GM18951 (cell line): ENCODE data around the gene NOS1AP.
"Not testable (repeated sequence)": the region's sequence is repeated elsewhere in the genome, so short reads cannot be mapped to it uniquely, and the experiment has no call there.

Source experiments
- POLR2A ChIP-seq: IDR thresholded peaks from 4 replicates; pipeline ENCODE4 v1.6.1; 2011; ENCODE audit warnings: mild to moderate bottlenecking; ENCODE audit not compliant: insufficient read length, insufficient read depth; ENCODE audit errors: extremely low read depth
- in situ Hi-C: fragments of 300-500 bp; cut with MboI; formaldehyde crosslinking; loops from one replicate; pipeline ENCODE4 v1.12.0; 2022; ENCODE audit warnings: low sequenced_read_pairs, mixed read lengths, inconsistent platforms; ENCODE audit not compliant: unreplicated experiment

The NOS1AP gene

DNA sequence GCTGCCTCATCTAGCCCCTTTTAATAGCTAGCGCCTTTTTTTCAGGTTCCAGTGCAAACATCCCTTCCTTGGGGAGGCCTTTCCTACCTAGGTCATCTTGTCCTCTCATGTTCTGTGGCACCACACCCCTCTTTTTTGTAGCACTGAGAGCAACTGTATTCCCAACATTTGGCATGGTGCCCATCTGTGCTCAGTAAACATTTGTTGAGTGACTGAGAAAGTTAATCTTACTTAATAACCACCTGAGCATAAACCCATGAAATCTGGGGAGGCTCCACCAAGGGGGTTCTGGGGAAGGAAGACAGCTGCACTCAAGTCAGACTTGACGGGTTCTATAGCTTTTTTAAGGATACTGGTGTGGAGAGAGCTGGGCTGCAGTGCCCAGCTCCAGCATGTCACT, 90.0 kb downstream of the NOS1AP start:
- in situ Hi-C loops: no loop called here
- TF ChIP-seq POLR2A: no peak

- no peak for TF ChIP-seq POLR2A
- in situ Hi-C loops: no loop called here
These were observed 92.5 kb downstream of the NOS1AP start for GRCh38 chr1:162161916-162162550.

DNA sequence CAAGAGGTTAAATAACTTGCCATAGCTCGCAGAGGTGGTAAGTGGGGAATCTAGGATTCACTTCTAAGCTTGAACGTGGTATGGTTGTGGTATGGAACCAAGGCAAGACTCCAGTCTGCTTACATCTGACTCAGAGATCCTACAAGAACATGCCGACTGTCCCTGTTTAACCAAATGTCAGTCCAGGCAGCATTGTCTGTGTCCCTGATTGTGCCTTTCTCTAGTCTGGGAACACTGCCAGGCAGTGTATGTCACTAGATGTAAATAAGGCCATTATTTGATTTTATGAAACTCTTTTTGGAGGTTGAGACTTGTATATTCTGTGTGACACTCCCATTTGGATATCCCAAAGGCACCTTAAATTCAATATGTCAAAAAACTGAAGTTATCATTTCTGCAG, 96.0 kb downstream of the NOS1AP start:
- in situ Hi-C loops: no loop called here
- TF ChIP-seq POLR2A: no peak

- in situ Hi-C loops: no loop called here
- TF ChIP-seq POLR2A: no peak
These were observed 97.6 kb downstream of the NOS1AP start for GRCh38 chr1:162166917-162167615.

DNA sequence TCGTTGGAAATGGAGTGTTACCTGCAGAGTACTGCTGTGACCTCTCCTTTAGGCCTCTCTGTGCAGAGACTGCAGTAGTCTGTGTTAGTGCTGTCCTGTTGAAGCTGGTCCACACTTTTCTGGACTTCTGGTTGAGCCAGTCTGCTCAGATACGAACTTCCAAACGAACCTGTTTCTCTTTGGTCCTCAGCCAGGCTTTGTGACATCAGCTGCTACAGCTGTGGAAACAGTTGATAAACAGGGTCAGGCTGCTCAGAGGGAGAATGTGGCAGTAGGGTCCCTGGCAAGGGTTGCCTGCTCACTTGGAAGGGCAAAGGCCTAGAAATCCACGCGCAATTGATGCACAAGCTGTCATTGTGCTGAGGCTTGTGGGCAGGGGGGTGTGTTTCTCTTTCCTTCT, 98.8 kb downstream of the NOS1AP start:
- no peak for TF ChIP-seq POLR2A
- in situ Hi-C loops: no loop called here

- TF ChIP-seq POLR2A: no peak
- in situ Hi-C loops: no loop called here
These were observed 99.7 kb downstream of the NOS1AP start for GRCh38 chr1:162169031-162169790.

DNA sequence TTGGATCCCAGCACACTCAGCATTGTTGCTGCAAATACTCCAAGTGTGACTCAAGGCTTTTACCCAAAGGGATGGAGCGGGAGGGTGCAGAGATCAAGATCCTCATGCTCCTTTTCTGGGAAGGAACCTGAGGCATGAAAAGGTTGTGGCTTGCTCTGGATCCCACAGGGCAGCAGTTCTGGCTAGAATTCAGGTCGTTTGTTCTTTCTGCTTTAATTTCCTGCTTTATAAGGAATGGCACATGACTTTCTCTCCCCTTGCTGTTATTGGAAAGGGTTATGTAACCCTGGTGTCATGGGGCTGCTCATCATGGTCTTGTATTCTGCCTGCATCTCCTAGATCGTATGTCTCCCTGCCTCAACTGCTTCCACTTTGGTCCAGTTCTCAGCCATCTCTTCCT, 101.6 kb downstream of the NOS1AP start:
- TF ChIP-seq POLR2A: no peak
- in situ Hi-C loops: no loop called here

GRCh38 chr1:162172311-162173102, 103.0 kb downstream of the NOS1AP start:
- no peak for TF ChIP-seq POLR2A
- in situ Hi-C loops: no loop called here

- in situ Hi-C loops: not testable (repeated sequence)
These were observed 104.1 kb downstream of the NOS1AP start for GRCh38 chr1:162173607-162174006.

- in situ Hi-C loops: not testable (repeated sequence)
These were observed 104.5 kb downstream of the NOS1AP start for GRCh38 chr1:162174027-162174426.

DNA sequence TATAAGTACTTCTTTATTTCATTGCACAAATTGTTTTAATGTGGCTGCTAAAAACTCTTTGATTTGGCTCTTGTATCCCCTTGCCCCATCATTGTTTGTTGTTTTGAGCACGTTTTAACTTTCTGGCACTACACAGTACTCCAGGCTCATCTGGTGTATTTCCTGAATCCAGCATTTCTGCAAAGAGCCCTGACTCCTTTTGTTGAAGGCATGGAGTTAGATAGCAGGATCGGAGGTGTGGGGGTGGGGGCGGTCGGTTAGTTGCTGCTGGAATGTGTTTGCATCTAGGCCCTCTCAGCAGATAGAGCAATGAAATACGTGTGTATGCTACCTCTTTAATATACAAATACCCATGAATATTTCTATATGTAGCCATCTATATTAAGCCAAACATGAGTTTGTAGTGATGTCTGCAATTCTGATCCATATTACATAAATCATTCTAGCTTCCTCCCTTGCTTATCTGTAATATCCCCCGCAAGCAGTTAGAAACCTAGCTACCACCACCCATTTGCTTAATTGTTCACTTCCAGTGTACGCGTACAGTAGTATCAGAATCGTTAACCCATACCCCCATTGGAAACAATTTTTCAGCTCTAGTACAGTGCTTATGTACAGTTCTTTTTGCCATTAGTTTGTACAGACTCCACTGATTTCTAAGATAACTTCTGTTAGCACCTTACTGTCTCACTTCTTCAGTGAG, 106.0 kb downstream of the NOS1AP start:
- TF ChIP-seq POLR2A: no peak
- in situ Hi-C loops: no loop called here

DNA sequence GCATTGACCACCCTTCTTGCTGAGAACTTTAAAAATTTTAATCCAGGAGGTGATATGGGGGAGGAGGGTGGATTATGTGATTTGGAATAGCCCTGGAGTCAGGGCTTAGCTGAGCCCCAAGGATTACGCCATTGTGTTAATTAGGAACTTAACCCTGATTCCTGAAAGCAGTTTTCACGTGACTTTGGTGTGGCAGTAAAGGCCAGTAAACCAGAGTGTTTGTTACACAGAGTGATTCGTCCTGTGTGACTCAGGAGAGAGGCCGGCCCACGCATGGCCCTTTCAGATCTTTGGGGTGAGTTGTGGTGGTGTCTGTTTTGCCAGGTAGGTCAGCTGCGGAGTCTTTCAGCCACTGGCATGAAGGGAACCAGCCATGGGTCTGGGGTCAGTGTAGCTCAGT, 107.6 kb downstream of the NOS1AP start:
- no peak for TF ChIP-seq POLR2A
- in situ Hi-C loops: no loop called here

- no peak for TF ChIP-seq POLR2A
- in situ Hi-C loops: no loop called here
These were observed 108.9 kb downstream of the NOS1AP start for GRCh38 chr1:162178432-162178831.

DNA sequence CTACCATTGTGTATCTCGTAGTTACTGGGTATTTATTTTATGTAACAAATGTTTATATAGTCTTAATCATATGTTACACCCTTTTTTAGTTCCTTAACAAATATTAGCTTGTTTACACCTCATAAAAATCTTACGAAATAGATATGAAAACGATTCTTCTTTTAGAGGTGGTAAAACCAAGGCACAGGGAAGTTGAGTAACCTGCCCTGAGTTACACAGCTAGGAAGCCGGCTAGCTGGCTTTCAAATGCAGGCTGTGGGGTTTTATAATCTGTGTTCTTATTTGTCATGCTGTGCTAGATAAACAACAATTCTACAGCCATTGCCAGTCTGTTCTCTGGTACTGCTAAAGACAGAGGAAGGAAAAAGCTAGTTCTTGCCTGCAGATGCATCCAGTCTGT, 109.6 kb downstream of the NOS1AP start:
- in situ Hi-C loops: no loop called here
- TF ChIP-seq POLR2A: no peak
